GM19328 (cell line): ENCODE measurements around the gene ANKS1A.
"Not testable (repeated sequence)": the region's sequence is repeated elsewhere in the genome, so short reads cannot be mapped to it uniquely, and the experiment has no call there.

Experiments used
- ATAC-seq: cut with Tn5 transposase; IDR thresholded peaks from one replicate; pipeline ENCODE4 v1.9.1; 2021; ENCODE audit warnings: mild to moderate bottlenecking, moderate library complexity; ENCODE audit not compliant: unreplicated experiment

ANKS1A gene

DNA sequence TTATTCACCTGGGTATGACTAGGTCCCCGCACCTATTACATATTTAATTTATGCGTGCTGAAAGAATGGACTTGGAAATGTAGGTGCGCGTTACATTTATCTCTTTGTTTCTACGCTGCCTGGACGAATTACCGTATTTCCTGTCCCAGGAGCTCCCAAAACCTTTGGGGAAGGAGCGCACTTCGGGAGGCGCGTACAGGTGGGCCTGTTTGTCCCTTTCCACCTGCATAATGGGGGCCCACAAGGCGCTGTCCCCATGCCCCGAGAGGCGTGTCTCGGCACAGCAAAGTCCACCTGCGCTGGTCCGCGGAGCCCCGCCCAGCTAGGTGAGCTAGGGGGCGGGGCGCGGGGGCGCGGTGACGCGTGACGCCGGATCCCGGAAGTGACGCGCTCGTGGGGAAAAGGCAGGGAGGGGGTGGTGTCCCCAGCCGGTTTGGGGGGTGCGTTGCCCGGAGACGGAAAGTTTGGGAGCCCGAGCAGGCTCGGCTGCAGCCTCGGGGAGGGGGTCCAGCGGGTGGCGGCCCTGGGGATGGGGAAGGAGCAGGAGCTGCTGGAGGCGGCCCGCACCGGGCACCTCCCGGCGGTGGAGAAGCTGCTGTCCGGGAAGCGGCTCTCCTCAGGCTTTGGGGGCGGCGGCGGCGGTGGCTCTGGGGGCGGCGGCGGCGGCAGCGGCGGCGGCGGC, at the start of gene ANKS1A:
TSS of gene ANKS1A (plus strand) at position 382 of the 682 bp plus-strand sequence. CDS start at position 530, 148 bp downstream.
- peak; percentile 60 for ATAC-seq

GRCh38 chr6:34839666-34840352, 49.2 kb upstream of the ANKS1A start:
- ATAC-seq = no peak

GRCh38 chr6:34849066-34849465, 40.0 kb upstream of the ANKS1A start:
- ATAC-seq = not testable (repeated sequence)

DNA sequence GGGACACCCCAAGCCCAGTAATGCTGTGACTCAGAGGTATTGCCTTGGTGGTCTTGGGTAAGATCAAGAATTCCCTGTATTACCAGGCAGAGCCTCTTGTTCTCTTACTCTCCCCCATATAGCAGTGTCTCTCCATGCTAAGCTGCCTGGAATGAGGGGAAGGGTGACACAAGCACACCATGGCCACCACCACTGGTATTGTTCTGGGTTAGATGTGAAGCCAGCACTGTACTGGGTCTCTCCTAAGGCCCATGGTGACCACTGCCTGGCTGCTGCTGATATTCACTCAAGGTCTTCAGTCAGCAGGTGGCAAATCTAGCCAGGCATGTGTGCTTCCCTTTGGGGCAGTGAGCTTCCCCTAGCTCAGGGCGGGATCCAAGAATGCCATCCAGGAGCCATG, 37.7 kb upstream of the ANKS1A start:
- ATAC-seq = no peak

GRCh38 chr6:34852406-34853085, 36.5 kb upstream of the ANKS1A start:
- ATAC-seq = no peak

- ATAC-seq = no peak
Observed at GRCh38 chr6:34855463-34855862, 33.6 kb upstream of the ANKS1A start.

DNA sequence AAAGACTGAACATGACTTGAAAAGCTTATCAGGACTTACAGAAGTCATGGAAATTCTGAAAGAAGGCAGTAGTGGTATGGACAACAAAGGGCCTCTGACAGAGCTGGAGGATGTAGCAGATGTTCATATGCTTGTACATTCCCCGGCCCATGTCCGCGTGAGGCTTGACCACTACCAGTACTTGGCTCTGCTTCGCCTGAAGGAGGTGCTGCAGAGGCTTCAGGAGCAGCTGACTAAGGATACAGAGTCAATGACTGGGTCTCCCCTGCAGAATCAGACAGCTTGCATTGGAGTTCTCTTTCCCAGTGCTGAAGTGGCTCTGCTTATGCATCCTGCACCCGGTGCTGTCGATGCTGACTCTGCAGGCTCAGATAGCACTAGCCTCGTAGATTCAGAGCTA, 30.4 kb upstream of the ANKS1A start:
- ATAC-seq = no peak

DNA sequence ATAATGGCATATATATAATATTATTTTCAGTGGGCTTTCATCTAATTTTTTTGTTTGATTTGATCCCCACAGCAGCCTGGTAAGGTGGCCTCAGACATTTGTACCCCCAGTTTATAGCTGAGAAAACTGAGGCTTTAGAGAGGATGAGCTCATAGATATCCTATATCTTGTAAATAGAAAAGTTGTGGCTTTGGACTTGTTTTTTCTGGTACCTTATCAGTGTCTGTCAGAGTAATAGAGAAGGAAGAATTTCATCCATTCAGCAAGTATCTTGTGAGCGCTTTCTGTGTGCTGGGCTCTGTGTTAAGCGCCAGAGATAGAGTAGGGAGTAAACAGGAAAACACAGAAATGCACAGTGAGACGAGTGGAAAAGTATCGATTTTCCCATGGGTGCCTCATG, 29.1 kb upstream of the ANKS1A start:
- no peak for ATAC-seq

DNA sequence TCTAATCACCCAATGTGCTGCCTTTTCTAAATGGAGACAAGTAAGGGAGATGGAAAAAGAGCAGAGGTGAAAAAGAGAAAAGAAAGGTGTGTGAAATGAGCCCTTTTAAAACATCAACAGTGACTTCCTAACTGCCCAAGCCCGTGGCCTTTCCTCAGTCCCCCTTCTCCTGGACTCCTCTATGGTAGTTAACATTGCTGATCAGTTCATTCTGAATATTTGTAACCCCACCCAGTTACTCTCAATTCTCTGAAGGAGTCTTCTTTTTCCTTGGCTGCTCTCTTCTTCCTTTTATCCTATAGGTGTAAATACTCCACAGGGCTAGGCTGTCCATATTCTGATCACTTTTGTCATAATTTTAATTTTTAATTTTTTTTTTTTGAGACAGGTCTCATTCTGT, 28.3 kb upstream of the ANKS1A start:
- ATAC-seq = no peak

GRCh38 chr6:34864007-34864406, 25.0 kb upstream of the ANKS1A start:
- ATAC-seq = no peak

GRCh38 chr6:34865107-34865506, 23.9 kb upstream of the ANKS1A start:
- ATAC-seq = no peak

GRCh38 chr6:34866509-34866908, 22.5 kb upstream of the ANKS1A start:
- no peak for ATAC-seq

GRCh38 chr6:34867484-34867883, 21.6 kb upstream of the ANKS1A start:
- ATAC-seq = no peak

GRCh38 chr6:34871853-34872252, 17.2 kb upstream of the ANKS1A start:
- no peak for ATAC-seq

DNA sequence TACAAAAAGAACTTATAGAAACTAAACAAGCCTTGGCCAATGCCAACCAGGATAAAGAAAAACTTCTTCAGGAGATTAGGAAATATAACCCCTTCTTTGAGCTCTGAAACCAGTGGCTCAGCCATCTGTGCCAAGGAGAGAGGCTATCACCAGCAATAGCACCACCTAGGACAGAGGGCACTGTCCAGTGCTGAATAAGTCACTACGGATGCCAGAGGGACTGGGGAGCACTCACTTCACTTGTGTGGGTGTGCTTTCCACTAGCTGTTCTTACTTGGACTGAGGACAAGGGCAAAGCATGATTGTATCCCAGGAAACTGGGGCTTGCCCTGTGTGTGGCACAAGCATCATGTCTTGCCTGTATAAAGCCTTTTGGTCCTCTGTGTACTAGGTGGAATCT, 16.7 kb upstream of the ANKS1A start:
- ATAC-seq = no peak

DNA sequence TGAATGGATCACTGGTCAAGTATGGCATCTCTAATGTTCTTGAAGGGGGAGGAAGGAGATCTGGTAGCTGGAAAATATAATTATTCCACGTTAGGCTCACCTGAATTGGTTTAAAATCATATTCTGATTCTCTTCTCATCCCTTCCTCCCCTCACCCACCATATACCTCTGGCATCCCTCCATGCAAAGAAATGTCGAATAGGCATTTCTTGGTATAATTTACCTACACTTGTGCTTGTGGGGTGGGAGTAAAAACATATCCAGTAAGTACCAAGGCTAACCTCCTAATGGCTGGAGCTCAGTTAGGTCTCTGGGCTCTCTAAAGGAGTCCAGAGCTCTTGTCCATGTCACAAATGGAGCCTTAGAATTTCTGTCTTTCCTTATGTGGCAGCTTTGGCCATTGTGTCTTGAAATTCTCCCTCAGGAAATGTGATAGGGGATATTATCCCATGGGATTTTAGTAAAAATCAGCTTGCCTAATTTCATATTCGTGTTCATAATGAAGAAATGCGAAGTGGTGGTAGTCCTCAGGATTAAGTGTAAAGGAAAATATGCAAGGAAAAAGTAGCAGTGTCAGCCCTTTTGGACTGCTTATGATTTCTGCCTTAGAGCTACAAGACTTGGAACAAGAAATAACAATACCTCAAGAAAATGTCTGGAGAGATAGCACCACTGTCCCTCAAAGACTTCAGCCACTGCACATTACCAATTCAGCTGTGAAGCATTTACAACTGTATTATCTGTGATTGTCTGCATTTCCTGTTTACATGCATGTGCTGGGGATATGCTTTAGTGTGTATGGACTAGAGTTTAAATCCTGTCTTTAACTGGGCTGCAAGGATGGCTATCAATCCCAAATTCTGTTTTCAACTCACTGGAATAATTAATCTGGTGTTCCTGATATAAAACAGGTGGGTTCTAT, 13.5 kb upstream of the ANKS1A start:
- no peak for ATAC-seq

- no peak for ATAC-seq
Observed at GRCh38 chr6:34876472-34876871, 12.6 kb upstream of the ANKS1A start.

DNA sequence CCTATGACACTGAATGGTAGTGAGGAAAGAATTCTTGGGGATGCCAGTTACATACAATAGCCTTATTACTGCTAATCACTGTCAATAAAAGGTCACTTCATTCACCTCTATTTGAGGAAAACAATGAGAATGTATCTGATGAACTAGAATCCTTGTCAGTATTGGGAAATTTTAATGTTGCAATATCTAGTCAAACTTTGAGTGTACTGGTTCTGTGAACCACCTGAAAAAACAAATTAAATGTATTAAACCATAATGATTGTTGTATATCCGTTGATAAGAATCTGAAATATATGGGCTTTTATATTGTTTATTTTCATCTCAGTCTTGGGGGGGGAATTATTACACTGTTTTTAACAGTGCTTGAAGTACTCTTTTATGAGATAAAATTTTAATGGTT, 11.8 kb upstream of the ANKS1A start:
- ATAC-seq = no peak

DNA sequence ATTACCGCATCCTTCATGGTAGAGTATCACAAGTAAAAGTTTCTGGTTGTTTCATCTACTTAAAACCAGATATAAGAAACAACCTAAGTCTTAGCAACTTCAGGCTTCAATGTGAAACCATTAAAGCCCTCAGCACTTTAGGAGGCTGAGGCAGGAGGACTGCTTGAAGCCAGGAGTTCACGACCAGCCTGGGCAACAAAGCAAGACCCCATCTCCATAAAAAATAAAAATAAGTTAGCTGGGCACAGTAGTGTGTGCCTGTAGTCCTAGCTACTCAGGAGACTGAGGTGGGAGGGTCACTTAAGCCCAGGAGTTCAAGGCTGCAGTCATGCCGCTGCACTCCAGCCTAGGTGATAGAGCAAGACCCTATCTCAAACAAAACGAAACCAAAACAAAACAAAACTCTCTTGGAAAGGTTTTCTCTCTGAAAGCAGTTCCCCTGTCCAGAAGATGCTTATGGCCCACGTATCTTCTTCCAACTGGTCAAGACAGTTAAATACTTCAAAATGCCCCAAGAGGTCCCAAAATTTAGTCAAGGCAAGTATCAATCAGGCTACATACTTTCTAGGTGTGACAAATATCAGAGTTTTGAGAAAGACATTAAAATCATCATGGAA, 11.1 kb upstream of the ANKS1A start:
- no peak for ATAC-seq

DNA sequence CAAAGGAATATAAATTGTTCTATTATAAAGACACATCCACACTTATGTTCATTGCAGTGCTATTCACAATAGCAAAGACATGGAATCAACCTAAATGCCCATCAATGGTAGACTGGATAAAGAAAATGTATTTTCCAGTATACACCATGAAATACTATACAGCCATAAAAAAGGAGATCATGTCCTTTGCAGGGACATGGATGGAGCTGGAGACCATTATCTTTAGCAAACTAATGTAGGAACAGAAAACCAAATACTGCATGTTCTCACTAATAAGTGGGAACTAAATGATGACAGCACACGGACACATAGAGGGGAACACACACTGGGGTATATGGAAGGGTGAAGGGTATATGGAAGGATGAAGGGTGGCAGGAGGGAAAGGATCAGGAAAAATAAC, 5.0 kb upstream of the ANKS1A start:
- not testable (repeated sequence) for ATAC-seq

DNA sequence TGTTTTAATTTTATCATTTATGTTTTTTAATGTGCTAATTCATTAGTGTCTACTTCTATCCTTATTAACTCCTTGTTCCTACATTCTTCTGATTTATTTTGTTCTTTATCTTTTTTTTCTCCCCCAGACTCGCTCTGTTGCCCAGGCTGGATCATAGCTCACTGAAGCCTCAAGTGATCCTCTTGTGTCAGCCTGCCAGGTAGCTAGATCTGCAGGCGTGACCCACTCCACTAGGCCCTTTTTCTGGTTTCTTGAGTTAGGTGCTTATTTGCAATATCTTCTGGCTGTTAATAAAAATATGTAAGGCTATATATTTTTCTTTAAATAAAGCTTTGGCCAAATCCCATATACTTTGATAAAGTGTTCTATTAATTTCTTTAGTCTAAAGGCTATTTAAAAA, 4.1 kb upstream of the ANKS1A start:
- no peak for ATAC-seq
